NCI-H1092 (cell line): ENCODE results near the gene FBN2.
"Not testable (repeated sequence)": the region's sequence is repeated elsewhere in the genome, so short reads cannot be mapped to it uniquely, and the experiment has no call there.

Experiments used
- DNase-seq: peaks from one replicate; lab custom pipeline; 2025; lab: John Stamatoyannopoulos, UW

The FBN2 gene

GRCh38 chr5:128534726-128535125, 3.3 kb downstream of the FBN2 start:
- DNase-seq: no peak

DNA sequence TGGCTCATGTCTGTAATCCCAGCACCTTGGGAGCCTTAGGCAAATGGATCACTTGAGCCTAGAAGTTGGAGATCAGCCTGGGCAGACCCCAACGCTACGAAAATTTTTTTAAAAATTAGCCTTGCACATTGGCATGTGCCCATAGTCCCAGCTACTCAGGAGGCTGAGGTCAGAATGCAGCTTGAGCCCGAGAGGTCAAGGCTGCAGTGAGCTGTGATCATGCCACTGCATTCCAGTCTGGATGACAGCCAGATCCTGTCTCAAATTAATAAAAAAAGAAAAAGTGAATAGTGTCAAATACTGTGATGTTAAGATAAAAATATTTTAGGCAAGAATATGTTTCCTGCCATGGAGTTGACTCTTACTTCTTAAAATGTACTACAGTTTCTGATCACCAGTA, 5.3 kb downstream of the FBN2 start:
- DNase-seq: no peak

- DNase-seq: no peak
Observed at GRCh38 chr5:128532127-128532526, 5.9 kb downstream of the FBN2 start.

- DNase-seq: no peak
Observed at GRCh38 chr5:128528637-128529255, 9.3 kb downstream of the FBN2 start.

DNA sequence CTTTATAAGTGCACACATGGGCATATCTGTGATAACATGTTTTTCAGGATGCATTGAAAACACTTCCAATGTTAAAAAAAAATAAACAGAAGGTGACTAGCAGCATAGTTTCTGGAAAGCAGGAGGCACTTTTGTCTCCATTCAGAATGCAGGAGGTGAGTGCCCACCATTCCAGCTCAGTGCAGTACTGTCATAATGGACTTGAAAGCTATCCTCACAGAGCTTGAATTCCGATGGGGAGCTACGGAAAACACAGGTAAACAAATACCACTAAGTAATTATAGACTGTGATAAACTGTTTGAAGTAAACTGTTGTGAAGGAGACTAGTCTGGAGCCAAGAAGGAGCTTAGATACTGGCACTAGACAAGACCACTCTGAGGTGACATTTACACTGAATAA, 9.9 kb downstream of the FBN2 start:
- DNase-seq: no peak

DNA sequence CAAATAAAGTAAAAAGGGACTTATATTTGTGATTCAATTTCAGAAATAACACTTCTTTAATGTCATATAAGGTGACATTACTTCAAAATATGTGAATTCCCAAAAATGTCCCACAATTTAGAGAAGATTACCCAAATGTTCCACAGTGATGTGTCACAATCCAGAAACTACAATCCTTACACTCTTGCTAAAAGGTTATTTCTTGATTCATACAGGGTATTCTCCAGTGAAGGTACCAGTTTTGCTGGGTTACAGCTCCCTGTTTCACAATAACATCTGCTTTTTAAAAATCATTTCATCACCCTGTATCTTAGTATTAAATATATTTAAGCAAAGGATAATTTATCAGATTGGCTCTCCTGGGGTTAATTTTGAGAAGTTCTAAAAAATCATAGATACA, 11.0 kb downstream of the FBN2 start:
- no peak for DNase-seq

DNA sequence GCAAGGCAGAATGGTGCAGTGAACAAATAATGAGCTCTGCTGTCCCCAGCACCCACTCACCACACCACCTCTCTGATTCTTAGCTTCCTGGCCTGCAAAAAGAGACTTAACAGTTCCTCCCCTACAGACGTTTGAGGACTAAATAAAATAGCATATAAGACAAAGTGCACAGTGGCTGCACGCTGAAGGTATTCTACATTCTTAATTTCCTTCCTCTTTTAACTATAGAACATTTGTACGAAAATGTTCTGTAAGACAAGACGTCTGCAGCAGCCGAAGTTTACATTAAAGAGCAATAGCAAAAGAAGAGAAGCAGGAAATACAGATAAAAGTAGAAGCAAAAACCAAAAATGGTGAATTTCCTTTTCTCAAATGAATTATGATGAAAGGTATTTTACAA, 15.7 kb downstream of the FBN2 start:
- no peak for DNase-seq

- no peak for DNase-seq
Observed at GRCh38 chr5:128519827-128520226, 18.2 kb downstream of the FBN2 start.

- DNase-seq: no peak
Observed at GRCh38 chr5:128516978-128517377, 21.1 kb downstream of the FBN2 start.

DNA sequence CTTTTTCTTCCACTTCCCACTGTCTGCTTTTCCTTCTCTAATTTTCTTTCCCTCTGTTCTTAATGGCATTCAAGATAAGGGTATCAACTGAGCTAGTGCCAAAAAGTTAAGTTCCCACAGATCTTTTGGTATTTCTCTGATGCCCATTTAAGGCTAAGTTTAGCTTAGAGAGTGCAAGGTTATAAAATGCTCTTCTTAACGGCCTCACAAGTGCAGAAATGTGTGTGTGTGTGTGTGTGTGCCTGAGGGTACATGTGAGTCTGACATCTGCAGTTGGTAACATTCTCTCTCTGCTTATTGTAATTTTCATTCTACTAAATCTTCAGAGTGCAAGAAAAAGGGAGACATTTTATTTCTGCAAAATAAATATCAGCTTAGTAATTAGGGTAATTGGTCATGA, 24.2 kb downstream of the FBN2 start:
- no peak for DNase-seq

- no peak for DNase-seq
Observed at GRCh38 chr5:128512894-128513293, 25.2 kb downstream of the FBN2 start.

DNA sequence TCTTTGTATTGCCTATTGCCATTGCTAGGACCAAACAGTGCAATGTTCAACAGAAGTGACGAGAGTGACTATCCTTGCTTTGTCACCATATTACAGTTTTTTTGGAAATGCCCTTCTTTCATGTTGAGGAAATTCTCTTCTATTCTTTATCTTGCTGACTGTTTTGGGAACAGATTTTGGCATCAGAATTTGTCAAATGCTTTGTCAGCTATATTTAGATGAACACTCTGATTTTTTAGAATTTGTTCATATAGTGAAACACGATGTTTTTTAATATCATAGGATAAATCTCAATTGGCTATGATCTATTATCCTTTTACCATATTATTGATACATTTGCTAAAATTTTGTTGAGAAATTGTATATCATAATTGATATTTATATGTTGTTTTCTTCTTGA, 31.4 kb downstream of the FBN2 start:
- DNase-seq: no peak

- not testable (repeated sequence) for DNase-seq
Observed at GRCh38 chr5:128503727-128504126, 34.3 kb downstream of the FBN2 start.

DNA sequence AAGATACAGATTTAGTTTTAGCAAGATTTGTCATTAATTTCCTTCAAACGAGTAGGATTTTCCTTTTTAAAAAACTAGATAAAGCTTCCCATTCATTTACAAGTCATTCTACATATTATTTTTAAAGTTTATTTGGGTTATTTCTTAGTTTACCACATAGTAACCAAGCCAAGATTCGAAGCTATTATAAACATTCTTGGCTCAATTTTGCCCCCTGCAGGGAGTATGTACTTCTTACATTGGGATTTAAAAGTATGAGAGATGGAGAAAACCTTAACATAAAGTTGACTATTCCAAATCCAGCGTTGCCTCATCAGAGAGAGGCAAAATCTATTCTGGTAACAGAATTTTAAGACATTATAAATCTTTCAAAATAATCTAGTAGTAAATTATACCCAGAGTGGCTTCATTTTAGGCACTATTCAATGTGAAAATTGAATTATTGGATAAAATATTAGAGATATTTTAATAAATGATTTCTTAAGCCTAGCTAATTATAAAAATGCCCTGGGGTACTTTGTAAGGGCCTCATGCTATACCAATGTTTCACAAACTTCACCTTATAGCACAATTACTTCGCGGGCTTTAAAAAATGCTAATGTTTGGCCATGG, 39.1 kb downstream of the FBN2 start:
- DNase-seq: no peak

- DNase-seq: no peak
Observed at GRCh38 chr5:128494516-128494915, 43.5 kb downstream of the FBN2 start.

GRCh38 chr5:128493657-128494329, 44.3 kb downstream of the FBN2 start:
- no peak for DNase-seq

DNA sequence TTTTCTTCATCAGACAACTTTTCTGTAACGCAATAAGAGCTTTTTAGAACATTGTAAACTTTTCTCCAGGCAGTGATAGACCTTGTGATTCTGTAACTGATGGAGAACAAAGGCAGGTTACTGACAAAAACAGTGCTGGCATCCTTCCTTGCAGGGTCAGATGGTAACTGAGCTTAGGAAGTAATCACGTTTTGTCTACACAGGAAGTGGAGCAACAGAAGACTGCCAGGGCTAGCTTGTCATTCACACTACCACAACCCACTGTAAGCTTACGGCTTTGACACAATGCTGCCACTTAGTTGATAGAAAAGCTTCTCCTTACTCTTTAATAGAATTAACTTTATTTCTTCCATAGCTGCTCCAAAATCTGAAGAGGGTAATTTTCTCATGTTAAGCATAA, 46.8 kb downstream of the FBN2 start:
- no peak for DNase-seq

DNA sequence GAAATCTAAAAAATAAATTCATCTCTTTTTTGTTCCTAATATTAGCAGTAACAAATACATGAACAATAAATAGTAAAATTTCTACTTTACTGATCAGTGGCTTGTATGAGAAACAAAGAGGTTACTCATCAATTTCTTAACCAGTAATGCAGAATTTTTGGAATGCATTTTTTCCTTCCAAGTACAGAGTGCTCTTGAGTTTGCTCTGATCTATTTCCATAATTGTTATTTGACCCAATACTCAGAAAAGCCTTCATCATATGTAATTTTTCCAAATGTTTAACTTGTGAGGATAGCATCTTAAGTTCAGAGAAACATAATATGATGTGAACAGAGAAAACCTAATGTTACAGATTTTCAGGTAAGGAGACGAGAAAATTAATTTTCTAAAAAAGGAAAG, 47.3 kb downstream of the FBN2 start:
- DNase-seq: no peak

DNA sequence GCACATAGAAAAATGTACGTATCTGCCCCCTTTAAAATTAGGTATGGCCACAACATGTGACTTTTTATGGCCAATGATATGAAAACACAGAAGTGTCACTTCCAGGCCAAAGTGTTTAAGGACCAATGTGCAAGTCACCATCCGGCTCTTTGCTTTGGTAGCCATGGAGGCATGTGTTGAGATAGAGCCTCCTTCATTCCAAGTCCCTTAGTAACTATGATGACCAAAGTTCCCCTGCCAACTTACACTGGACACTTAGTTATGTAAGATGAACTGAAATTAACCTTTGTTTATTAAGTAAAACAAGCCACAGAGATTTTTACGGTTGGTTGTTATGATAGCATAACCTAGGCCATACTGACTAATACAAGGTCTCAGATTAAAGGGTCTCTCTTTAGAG, 51.0 kb downstream of the FBN2 start:
- no peak for DNase-seq

GRCh38 chr5:128483738-128484137, 54.3 kb downstream of the FBN2 start:
- no peak for DNase-seq

DNA sequence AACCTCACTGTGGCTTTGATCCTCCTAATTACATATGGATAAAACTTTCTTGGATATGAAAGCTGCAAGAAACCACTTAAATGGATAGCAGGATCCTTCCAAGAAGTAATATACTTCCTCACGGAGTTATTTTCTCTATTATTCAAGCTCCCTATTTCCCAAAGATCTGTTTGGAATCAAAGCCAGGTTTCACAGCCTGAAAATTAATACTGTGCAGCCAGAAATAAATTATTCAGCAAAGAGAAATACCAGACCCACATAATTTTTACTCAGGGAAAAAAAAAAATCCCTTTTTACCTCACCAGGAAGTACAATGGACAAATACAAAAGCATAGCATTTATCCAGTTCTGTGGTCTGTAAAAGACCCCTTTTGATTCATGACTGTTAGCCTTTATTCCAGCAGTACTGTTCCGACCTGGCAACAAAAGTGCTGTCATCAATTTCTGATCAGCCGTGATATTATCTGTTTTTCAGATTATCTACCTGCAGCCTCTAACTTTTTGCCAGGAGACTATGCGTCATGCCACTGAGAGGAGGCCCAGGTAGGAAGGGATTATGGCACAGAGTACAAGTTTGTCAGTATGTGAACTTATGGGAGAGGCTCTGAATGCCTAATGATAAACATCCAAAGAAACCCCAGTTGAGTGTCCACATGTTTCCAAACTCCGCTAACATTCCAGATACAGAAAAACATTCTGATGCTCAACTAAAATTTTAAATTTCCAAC, 57.0 kb downstream of the FBN2 start:
- DNase-seq: no peak

DNA sequence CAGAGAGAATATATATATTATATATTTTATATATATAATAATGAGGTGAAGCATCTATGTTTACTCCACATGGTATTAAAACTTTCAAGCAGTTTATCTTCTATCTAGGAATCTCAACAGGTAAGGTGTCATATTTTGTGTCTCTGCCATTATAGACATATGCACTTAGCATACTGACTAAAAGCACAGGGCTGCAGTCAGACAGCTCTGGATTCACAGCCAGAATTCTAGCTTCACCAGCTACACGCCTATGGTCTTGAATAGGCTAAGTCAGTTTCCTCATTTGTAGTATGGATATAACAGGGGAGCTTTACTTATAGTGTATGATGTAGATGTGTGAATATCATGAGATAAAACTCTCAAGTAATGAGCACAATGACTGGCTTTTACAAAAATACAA, 57.9 kb downstream of the FBN2 start:
- DNase-seq: no peak
